ENCODE results near the gene SIRPB1.
"Not testable (repeated sequence)": the region's sequence is repeated elsewhere in the genome, so short reads cannot be mapped to it uniquely, and the experiment has no call there.

Gene SIRPB1

DNA sequence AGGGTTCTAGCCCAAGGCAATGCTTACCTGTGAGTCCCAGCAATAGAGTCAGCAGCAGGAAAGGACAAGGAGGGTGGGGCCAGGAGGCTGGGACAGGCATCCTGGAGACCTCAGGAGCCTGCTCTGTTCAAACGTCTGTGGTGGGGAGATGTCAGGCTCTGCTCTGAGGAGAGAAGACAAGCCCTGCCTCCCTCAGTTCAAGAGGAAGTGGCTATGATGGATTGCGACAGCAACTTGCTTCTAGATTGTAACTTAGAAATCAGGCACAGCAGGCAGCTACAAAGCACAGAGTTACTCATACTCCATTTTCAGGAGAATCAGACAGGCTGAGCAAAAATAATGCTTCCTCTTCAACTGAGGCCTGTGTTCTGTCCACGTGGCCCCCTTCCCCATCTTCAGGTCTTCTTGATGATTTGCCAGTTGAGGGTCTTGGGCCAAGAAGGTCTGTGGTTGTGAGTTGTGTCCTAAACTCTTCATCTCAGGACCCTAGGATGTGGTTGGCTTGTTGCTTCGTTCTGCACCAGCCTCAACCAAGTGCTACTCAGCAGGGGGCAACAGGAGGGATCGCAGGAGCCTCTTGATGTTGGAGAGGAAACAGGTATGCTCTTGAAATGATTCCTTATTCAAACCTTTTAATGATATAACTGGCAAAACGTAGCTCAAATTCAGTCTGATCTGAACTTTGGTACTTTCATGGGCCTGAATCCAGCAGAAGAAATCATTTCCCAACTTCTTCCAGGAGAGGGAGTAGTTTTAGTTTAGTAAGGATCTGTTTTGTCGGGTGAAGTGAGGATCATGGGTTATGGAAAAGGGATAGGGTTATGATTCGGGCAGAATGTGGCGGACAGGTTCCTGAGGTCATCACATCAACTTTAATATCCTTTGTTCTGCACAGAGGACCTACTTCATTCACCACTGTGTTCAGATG lies 31.0 kb downstream of the SIRPB1 start:
- DNase-seq: peak in 1 of 4 experiments; percentile 88

DNA sequence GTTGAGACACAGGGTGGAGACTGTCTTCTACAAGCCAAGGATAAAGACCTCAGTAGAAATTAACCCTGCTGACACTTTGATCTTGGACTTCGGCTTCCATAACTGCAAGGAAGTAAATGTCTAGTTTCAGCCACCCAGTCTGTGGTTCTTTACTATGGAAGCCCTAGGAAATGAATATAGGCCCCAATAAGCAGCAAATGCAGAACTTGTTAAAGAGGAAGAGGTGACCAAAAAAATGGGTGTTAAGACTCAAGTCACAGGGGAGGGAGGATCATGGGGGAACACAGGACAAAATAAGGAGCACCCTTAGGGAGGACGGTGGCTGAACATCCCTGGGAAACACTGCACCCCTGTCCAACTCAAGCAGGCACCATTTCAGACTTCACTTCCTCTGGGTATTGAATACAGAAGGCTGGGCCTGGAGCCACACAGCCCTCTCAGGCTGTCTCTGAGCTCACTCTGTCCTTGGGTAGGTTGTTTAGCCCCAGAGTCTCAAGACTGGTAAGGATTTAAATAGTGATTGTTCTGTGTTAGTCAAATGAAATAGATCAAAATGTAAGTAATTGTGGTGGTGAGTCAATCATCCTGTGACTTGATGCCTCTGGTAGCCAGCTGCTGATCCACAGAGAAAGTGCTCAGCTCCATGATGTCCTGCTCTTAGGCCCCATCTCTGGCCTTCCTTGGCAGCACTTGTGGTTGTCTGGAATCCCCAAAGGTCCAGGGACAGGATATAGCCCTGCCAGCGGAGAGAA lies 31.9 kb downstream of the SIRPB1 start:
- peak in 1 of 4 experiments; percentile 71 for DNase-seq

DNA sequence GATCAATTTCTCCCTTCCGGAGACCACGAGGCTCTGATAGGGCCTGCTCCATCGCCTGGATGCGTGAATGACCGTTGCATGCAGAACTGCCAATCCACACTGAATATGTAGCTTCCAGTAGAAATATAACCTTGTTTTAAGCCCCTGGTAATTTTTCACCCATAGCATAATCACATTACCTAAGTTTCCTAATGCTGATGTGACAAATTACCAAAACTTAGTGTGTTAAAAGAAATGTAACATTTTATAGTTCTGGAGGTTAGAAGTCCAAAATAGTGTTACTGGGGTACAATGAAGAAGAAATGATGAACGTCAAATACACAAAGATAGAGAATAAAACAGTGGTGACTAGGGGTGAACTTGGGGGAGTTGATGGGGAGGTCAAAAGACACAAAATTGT lies 40.3 kb downstream of the SIRPB1 start:
- DNase-seq: peak in 1 of 4 experiments; percentile 0

DNA sequence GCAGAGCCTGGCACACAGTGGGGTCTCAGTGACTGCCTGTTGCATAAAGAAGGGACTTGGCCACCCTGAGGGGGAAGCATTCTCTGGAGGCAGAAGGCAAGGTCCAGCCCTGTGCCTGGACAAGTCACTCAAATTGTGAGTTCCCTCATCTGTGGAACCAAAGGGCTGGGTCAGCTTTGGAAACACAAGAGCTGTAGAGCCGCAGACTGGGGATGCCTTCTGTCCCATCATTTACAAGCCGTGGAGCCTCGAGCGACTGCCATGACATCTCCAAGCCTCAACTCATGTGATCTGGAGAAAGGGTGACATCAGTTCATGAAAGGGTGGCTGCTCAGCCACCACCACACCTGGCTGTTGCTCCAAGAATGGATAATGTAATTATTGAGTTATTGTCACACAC lies 41.9 kb downstream of the SIRPB1 start:
- peak in 1 of 4 experiments; percentile 0 for DNase-seq

DNA sequence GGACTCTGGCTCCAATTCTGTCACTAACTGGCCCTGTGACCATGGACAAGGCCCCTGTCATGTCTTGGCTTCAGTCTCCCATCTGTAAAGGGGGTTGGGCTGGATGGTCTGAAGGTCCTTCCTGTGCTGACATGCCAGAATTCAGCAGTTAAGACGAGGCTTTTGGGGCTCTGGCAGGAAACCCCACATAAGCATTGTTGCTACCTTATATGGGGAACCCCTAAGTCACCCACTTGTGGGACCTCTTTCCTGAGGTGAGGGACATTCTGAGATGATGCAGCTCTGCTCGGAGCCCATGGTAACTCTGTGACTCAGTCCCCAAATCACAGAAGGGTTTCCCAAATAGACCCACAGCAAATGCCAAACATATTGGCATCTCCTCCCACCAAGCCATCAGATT lies 42.5 kb downstream of the SIRPB1 start:
- peak in 1 of 4 experiments; percentile 0 for DNase-seq

DNA sequence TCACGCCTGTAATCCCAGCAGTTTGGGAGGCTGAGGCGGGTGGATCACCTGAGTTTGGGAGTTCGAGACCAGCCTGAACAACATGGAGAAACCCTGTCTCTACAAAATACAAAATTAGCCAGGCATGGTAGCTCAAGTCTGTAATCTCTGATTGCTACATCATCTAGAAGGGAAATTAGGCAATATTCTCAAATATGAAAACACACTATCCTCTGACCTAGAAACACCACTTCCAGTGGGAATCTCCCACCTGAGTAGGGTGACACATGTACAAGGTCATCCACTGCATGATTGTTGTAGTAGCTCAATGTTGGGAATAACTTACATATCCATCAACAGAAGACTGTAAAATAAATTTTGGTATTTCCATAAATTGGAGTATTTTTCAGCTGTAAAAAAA lies 43.2 kb downstream of the SIRPB1 start:
- peak in 2 of 4 experiments; percentile 40 to 50 for DNase-seq

DNA sequence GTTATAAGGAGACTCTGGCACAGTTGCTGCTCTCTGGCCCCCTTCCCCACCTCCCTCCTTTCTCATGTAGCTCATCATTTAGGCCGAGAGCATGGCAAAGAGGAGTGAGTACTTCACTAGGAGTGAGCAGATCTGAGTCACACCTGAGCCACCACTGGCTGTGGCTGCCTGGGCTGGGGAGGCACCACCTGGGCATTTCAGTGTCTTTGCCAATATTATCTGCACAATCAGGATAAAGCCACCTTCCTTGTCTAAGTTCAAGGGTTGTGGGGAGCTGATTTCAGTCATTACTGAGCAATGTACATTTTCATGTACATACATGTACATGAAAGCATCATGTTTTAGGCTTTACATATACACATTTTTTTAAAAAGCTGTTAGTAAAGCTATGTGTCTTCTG lies 43.8 kb downstream of the SIRPB1 start:
- not testable (repeated sequence) for DNase-seq

DNA sequence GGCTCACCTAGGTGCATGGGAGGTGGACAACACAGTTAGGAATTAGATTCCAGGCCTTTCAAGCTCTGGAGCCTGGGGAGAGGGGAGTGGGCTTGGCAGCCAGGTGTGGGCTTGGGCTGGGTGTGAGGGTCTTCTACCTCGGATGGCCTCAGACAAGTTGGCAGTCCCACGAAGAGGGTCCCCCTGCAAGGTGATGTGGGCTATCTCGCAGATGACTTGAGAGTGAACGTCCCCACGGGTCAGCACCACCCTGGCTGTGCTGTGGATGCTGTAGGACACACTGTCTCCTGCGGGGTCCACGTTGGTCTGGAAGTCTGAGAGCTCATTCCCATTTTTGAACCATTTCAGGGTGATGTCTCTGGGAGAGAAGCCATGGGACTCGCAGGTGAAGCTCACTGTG lies 48.2 kb downstream of the SIRPB1 start:
- peak in 1 of 4 experiments; percentile 0 for DNase-seq
